GM18519 (cell line): ENCODE results near the gene C18orf63.

Source experiments
- ATAC-seq: cut with Tn5 transposase; IDR thresholded peaks from one replicate; pipeline ENCODE4 v1.9.1; 2021; ENCODE audit warnings: mild to moderate bottlenecking, moderate library complexity; ENCODE audit not compliant: unreplicated experiment, low FRiP score

C18orf63 gene

GRCh38 chr18:74370115-74370514 is 54.5 kb downstream of the C18orf63 start:
- ATAC-seq, result no peak

- no peak for ATAC-seq
These were observed 57.8 kb downstream of the C18orf63 start for GRCh38 chr18:74373428-74373827.

GRCh38 chr18:74375999-74376398 is 60.4 kb downstream of the C18orf63 start:
- no peak for ATAC-seq

GRCh38 chr18:74376523-74376922 is 60.9 kb downstream of the C18orf63 start:
- ATAC-seq, result no peak

- ATAC-seq, result peak; percentile 22
These were observed 62.1 kb downstream of the C18orf63 start for GRCh38 chr18:74377776-74378175.

- peak; percentile 64 for ATAC-seq
These were observed 62.6 kb downstream of the C18orf63 start for GRCh38 chr18:74378179-74378682.

GRCh38 chr18:74380916-74381315 is 65.3 kb downstream of the C18orf63 start:
- no peak for ATAC-seq

GRCh38 chr18:74381621-74382295 is 66.1 kb downstream of the C18orf63 start:
- ATAC-seq, result no peak

- ATAC-seq, result no peak
These were observed 66.9 kb downstream of the C18orf63 start for GRCh38 chr18:74382481-74383017.

- ATAC-seq, result no peak
These were observed 71.7 kb downstream of the C18orf63 start for GRCh38 chr18:74387383-74387782.

- no peak for ATAC-seq
These were observed 72.6 kb downstream of the C18orf63 start for GRCh38 chr18:74388227-74388626.

GRCh38 chr18:74389171-74389927 is 73.7 kb downstream of the C18orf63 start:
- ATAC-seq, result no peak

GRCh38 chr18:74389991-74390390 is 74.4 kb downstream of the C18orf63 start:
- no peak for ATAC-seq

- no peak for ATAC-seq
These were observed 75.3 kb downstream of the C18orf63 start for GRCh38 chr18:74390900-74391299.

GRCh38 chr18:74392323-74392722 is 76.7 kb downstream of the C18orf63 start:
- no peak for ATAC-seq

- no peak for ATAC-seq
These were observed 79.4 kb downstream of the C18orf63 start for GRCh38 chr18:74395006-74395405.

- ATAC-seq, result no peak
These were observed 80.1 kb downstream of the C18orf63 start for GRCh38 chr18:74395648-74396154.

- no peak for ATAC-seq
These were observed 80.8 kb downstream of the C18orf63 start for GRCh38 chr18:74396171-74397169.

GRCh38 chr18:74397572-74397971 is 81.9 kb downstream of the C18orf63 start:
- ATAC-seq, result no peak
